Midbrain (tissue), 1 donor: ENCODE results near the gene OR2T8.

Experiments
- DNase-seq: peaks from one replicate; lab custom pipeline; 2025; lab: John Stamatoyannopoulos, UW

Gene OR2T8

DNA sequence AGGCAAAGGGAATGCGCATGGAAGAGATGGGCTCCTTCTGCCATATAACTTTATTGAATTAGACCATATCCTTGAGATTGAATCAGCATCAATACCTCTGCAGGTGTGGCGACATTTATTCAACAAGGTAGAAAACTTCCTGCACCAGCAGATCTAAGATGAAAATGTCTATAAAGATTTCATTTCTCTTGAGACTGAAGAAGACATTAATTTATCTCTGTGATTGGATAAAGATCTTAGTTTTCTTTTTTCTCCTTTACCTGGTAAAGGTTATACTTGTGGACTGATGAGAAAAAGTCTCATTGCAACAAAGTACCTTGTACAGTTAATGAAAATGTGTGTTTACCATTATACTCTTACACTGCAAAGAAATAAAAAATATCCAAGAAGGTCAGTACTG lies at the start of gene OR2T8:
TSS of gene OR2T8 (plus strand) at position 301 of the 400 bp plus-strand sequence. CDS start 766 bp downstream, outside the sequence.
- DNase-seq = no peak

GRCh38 chr1:247883346-247883745 lies 36.7 kb upstream of the OR2T8 start:
- DNase-seq = no peak

DNA sequence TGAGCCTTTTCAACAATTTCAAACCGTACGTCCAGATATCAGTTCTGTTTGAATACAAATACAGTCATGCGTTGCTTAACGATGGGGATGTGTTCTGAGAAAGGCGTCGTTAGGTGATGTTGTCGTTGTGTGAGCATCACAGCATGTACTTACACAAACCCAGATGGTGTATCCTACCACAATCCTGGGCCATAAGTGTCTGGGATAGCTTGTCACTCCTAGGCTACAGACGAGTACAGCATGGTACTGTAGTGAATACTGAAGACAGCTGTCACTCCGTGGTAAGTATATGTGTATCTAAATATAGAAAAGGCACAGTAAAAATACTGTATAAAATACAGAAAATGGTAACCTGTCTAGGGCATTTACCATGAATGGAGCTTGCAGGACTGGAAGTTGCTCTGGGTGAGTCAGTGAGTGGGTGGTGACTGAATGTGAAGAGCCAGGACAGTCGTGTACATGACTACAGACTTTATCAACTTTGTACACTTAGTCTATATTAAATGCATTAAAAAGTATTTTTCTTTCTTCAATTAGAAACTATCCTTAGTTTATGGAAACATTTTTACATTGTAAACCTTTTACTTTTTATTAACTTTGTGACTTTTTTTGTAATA lies 35.1 kb upstream of the OR2T8 start:
- DNase-seq = no peak

DNA sequence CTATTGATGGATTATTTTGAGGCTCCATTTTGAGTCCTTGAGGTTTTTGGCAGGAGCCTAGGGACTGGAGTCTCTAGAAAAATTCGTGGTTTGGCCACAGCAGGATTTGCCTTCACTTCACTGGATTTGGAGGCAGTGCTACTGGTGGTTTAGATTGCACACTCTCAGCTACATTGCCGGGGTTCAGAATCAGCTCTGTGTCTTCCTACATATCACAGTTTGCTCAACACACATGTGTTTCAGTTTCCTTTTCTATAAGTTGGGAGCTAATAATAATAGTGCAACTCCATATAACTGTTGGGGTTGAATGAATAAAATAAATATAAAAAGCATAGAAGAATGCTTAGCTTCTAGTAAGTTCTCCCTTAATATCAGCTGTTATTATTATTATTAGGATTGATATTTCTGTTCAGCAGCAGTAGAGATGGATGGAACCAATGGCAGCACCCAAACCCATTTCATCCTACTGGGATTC lies 24.9 kb upstream of the OR2T8 start, which contains the start of gene OR2W3:
TSS of gene OR2W3 (plus strand) at position 425 of the 475 bp plus-strand sequence. CDS start at position 425, 0 bp downstream.
- DNase-seq = no peak

DNA sequence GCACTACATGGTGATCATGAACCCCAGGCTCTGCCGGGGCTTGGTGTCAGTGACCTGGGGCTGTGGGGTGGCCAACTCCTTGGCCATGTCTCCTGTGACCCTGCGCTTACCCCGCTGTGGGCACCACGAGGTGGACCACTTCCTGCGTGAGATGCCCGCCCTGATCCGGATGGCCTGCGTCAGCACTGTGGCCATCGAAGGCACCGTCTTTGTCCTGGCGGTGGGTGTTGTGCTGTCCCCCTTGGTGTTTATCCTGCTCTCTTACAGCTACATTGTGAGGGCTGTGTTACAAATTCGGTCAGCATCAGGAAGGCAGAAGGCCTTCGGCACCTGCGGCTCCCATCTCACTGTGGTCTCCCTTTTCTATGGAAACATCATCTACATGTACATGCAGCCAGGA lies 24.1 kb upstream of the OR2T8 start:
- DNase-seq = no peak

DNA sequence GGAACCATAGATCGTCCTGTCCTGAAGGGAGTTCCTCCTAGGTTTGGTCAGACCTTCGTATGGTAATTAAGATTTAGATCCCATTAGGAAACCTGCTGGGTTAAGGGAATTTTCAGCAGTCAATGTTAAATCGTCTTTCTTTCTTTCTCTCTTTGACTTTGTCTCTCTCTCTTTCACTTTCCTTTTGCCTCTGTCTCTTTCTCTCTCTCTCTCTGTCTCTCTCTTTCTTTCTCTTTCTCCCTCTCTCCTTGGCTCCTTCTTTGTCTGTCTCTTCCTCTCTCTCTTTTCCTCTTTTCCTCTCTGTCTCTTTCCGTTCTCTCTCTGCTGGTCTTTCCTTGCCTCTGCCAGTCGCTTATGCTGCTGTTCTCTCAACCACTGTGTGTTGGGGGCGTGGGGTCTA lies 15.9 kb upstream of the OR2T8 start:
- no peak for DNase-seq

- DNase-seq = no peak
Measured at GRCh38 chr1:247905181-247905580, 14.9 kb upstream of the OR2T8 start.

GRCh38 chr1:247905910-247906503 lies 14.0 kb upstream of the OR2T8 start:
- no peak for DNase-seq

DNA sequence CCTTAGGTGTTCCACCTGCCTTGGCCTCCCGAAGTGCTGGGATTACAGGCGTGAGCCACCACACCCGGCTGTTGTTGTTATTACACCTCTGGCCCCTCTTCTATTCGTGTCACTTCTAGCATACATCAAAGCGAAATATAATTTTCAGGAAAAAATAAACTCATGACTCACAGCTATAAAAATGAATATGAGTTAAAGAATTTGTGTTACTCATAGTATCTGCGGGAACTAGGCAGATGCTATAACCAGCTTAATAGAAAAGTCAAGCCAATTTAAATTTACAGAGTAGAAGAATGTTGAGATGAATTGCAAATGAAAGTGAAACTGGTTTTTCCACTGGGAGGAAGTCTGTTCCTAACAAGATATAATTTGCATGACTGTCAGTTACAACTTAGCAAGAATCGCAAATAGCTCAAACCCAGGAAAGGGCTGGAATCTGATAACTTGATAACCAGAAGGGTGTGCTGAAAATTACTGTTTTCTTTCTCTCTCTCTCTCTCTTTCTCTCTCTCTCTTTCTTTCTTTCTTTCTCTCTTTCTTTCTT lies 13.5 kb upstream of the OR2T8 start:
- DNase-seq = no peak

DNA sequence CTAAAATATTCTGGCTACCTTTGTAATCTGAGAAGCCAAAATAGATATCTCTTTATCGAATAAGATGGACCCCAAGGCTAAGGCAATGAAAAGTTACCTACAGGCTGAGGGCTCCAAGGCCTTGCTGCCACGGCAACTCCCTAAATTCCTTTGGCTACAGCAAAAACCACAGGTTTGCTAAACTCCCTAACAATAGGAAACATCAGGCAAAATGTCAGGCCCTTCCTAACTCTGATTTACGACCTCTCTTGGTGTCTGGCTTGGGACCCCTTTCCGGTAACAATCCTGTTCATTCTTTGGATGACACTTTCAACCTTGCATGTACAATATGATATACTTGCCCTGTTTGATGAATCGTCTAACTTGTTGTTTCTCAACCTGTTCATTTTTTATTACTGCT lies 11.3 kb upstream of the OR2T8 start:
- DNase-seq = no peak

DNA sequence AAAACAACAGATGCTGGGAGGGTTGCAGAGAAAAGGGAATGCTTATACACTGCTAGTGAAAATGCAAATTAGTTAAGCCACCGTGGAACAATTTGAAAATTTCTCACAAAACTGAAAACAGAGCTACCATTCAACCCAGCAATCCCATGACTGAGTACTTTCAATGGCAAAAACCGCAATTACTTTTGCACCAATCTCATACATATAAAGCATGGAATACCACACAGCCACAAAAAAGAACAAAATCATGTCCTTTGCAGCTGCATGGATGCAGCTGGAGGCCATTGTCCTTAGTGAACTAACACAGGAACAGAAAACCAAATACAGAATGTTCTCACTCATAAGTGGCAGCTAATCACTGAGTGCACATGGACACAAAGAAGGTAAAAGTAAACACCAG lies 6.3 kb upstream of the OR2T8 start:
- no peak for DNase-seq

- no peak for DNase-seq
Measured at GRCh38 chr1:247914941-247915662, 5.0 kb upstream of the OR2T8 start.

- DNase-seq = no peak
Measured at GRCh38 chr1:247923941-247924340, 3.9 kb downstream of the OR2T8 start.

GRCh38 chr1:247924868-247925267 lies 4.8 kb downstream of the OR2T8 start, which contains the start of gene OR2AJ1:
Gene OR2AJ1, plus strand, starts transcription at chr1:247924889. Its CDS starts 8,880 bp downstream, at chr1:247933769.
- DNase-seq = no peak

GRCh38 chr1:247933989-247934388 lies 13.9 kb downstream of the OR2T8 start:
- DNase-seq = no peak

DNA sequence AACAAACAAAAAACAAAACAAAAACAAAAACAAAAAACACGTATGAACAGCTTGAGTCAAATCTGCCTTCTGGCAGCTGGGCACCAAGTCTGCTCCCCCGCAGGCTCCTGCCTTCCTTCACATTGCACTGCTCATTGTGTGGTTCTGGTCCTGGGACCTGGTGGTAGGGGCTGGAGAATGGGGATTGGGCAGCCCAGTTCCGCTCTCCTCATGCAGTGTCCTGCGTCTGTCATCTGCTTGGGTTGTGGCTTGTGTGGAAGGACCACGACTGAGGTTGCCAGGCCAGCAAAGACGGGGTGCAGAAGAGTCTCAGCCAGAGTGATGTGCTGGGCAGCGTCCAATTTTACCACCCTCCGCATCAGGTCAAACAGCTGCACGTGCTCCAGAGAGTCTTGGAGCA lies 15.7 kb downstream of the OR2T8 start:
- DNase-seq = no peak

- no peak for DNase-seq
Measured at GRCh38 chr1:247936415-247936814, 16.4 kb downstream of the OR2T8 start.

DNA sequence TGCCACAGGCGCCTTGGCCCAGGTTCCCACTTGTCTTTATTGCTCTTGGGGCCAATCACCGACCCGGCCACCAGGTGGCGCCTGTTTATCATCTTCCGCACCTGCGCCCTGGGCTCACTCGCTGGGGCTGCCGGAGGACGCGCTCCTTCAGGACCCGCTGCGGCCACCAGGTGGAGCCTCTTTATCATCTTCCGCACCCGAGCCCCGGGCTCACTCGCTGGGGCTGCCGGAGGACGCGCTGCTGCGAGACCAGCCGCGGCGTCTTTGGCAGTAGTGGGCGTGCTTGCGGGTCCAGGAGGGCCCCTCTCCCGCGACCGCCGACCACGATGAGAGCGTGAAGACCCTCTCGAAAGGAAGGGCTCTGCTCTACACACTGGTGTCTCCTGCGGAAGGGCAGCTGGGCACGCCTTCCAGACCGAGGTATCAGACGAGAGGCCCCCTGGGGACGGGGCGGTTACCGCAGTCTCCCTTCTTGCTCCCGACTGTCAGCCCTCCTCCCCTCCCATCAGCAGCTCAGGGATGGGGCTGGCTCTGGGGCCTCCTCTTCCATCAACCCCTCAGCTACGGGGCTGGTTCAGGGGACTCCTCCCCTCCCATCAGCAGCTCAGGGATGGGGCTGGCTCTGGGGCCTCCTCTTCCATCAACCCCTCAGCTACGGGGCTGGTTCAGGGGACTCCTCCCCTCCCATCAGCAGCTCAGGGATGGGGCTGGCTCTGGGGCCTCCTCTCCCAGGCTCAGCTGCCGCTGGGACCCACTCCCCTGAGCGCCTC lies 17.1 kb downstream of the OR2T8 start:
- DNase-seq = peak; percentile 85

DNA sequence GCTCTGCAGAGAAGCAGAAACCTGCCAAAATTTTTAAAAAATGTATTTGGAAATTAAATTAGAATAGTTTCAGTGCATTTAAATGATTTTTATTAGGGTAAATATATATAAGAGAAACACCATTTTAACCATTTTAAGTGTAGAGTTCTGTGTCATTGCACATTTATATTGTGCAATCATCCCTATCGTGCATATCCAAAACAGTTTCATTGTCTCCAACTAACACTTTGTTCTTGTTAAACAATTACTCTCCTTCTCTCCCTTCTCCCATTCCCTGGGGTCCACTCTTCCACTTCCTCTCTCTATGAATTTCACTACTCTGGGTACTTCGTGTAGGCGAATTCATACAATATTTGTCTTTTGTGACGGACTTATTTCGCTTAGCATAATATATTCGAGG lies 22.6 kb downstream of the OR2T8 start:
- DNase-seq = no peak

DNA sequence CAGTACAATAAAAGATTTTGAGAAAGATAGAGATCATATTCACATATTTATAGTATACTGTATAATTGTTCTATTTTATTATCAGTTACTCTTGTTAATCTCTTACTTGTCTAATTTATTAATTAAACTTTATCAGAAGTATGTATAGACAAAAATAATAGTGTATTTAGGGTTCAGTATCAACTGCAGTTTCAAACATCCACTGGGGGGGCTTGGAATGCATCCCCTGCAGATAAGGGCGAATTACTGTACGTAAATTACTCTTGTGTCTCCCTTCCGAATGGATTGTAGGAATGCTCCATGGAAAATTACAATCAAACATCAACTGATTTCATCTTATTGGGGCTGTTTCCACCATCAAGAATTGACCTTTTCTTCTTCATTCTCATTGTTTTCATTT lies 28.5 kb downstream of the OR2T8 start, which contains the start of gene OR2L8:
TSS of gene OR2L8 (plus strand) at position 301 of the 400 bp plus-strand sequence. CDS start at position 301, 0 bp downstream.
- DNase-seq = no peak

GRCh38 chr1:247953408-247953807 lies 33.4 kb downstream of the OR2T8 start:
- DNase-seq = no peak

- no peak for DNase-seq
Measured at GRCh38 chr1:247961791-247962190, 41.7 kb downstream of the OR2T8 start.
